GM19240 (cell line): ENCODE results near the gene DDX31.
"Not testable (repeated sequence)": the region's sequence is repeated elsewhere in the genome, so short reads cannot be mapped to it uniquely, and the experiment has no call there.

Source experiments
- DNase-seq: peaks from one replicate; pipeline ENCODE4 v3.0.0; 2011; ENCODE audit warnings: low spot score; ENCODE audit not compliant: insufficient read length

DDX31 gene

DNA sequence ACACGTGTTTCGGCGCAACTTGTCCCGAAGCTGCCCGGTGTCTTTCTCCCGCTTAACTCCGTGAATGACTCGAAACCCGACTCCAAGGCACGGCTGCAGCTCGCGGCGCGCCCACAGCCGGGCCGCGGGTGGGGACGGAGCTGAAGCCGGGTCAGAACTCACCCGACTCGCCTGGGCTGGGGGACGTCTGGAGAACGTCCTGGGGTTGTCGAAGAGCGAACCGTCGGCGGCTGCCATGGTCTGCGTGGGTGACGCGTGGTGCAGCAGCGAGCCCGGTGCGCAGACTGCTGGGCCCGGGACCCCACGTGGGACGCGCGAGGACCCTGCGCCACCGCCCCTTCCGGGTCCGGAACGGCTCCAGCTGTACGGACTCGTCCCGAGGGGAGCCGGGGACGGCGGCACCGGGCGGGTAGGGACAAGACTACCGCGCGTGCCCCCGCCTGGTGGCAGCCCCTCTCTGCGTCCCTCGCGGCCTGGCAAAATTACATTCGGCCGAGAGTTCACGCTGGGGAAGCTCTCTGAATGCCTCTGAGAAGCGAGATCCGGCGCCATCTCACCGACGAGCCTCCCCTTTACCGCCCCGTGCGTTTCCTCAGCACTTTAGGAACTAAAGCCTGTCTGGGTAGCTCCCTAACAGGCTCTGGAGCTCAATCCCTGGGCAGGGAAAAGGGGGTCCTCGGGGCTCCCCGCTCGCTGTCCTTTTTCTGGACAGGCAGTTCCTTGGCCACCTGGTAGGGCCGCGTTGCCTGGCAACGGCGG is at the start of gene DDX31:
Gene DDX31 (minus strand): TSS at position 286 of the 759 bp plus-strand sequence. CDS start 49 bp downstream, at position 237.
- DNase-seq: peak; percentile 66

DNA sequence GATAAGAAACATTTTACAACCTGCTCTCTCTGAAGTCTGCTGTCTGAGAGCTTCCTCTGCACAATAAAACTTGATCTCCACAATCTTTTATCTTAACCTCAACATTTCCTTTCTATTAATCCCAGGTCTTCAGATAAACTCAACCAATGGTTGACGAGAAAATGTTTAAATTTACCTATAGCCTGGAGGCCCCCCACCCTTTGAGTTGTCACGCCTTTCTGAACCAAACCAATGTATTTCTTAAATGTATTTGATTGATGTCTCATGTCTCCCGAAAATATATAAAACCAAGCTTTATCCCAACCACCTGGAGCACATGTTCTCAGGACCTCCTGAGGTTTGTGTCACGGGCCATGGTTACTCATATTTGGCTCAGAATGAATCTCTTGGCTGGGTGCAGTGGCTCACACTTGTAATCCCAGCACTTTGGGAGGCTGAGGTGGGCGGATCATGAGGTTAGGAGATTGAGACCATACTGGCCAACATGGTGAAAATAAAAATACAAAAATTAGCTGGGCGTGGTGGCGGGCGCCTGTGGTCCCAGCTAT is 48.7 kb upstream of the DDX31 start:
- DNase-seq: not testable (repeated sequence)

DNA sequence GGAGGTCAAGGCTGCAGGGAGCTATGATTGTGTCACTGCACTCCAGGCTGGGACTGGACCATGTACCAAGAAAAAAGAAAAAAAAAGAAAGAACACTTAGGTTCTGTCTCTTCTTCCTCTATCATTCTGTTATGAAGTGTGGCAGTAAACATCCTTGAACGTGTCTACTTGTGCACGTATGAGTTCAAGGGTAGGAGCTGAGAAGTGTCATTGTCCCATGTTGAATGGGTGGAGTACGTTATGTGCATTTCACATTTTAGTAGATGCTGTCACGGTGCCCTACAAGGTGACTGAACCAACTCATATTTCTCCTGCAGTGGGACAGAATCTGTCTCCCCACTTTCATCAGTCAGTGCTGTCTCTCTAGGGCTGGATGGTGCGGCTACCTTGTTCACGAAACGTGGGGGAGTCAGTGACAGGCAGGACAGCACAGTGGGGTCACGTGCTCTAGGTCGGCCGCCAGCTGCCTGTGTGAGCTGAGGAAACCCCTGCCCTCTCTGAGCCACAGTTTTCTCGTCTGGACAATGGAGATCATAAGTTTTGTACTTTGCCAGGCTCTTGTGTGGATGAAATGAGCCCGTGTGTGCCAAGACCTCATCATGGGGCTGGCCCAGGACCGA is 47.7 kb upstream of the DDX31 start:
- no peak for DNase-seq

DNA sequence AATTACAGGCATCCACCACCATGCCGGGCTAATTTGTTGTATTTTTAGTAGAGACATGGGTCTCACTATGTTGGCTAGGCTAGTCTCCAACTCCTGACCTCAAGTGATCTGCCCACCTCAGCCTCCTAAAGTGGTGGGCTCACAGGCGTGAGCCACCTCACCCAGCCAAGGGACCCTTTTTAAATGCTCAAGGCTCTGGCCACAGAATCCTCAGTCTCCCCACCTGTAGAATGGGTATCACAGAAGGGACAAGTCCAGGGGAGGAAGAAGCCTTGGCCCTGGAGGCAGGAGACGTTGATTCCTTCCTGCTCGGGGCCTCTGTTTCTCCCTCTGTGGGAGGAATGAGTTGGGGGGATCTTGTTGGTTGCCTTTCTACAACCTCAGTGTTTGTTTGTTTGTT is 46.2 kb upstream of the DDX31 start:
- no peak for DNase-seq

DNA sequence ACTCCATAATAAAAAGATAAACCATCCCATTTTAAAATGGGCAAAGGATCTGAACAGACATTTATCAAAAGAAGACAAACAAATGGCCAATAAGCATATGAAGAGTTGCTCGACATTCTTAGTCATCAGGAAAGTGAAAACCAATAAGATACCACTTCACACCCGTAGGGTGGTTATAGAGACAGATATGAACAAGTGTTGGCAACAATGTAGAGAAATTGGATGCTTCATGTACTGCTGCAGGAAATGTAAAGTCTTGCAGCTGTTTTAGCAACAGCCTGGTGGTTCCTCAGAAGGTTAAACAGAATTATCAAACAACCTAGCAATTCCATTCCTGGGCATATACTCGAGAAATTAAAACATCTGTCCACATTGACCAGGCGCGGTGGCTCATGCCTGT is 43.0 kb upstream of the DDX31 start:
- no peak for DNase-seq

DNA sequence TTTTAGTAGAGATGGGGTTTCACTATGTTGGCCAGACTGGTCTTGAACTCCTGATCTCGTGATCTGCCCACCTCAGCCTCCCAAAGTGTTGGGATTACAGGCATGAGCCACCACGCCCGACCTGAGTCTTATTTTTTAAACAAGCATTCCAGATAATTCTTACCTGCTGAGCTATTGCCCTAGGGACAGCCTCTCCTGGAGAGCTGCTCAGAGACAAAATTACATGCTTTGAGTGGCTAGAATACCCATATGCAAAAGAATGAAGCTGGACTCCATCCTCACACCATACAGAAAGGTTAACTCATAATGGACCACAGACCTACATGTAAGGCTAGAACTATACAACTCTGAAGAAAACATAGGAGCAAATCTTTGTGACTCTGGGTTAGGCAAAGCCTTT is 42.1 kb upstream of the DDX31 start:
- DNase-seq: no peak

DNA sequence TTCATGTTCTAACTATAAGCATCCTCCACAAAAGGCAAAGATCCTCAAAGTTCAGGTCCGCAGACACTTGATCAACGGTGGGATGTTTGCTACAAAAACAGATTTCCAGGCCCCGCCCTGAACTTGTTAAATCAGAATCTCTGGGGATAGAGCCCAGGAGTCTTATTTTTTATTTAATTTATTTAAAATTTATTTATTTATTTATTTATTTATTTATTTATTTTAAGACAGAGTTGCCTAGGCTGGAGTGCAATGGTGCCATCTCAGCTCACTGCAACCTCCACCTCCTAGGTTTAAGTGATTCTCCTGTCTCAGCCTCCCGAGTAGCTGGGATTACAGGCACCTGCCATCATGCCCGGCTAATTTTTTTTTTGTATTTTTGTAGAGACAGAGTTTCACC is 41.4 kb upstream of the DDX31 start:
- not testable (repeated sequence) for DNase-seq

DNA sequence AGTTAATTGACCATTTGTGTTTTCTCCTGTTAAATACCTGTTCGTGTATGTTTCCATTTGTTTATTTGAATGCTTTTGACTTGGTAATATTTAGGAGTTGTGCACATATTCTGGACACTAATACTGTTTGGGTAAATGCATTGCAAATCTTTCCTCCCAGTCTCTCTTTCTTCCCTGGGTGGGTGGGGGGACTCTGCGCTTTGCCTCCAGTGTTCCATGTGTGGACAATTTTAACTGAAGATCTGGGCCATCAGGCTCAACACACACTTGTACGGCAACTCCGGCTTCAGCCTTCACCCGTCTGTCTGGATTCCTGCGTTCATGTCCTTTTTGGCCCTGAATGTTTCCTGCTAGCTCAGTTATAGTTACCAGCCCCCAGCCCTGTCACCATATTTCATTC is 40.5 kb upstream of the DDX31 start:
- DNase-seq: no peak

DNA sequence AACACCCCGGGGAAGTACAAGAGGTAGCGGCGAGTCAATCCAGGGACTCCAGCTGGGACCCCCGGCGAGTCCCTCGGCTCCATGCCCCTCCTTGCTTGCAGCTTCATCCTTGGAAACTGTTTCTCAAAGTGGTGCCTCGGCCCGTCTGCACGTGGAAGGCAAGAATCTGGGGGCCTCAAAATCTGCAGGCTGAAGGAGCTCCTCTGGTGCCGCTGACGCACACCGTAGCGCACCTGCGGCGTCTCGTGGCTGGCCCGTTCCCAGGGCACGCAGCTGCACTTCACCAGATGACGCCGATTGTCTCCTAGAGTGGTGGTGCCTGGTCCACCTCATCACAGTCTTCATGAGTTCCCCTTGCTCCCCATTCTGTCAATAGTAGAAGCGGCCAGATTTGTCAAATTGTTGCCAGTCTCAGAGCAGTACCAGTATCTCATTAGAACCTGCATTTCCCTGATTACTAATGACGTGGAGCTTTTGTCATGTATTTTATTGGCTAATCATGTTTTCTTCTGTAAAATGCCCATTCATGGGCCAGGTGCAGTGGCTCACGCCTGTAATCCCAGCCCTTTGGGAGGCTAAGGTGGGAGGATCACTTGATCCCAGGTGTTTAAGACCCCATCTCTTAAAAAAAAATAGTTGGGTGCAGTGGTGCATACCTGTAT is 39.1 kb upstream of the DDX31 start:
- no peak for DNase-seq

DNA sequence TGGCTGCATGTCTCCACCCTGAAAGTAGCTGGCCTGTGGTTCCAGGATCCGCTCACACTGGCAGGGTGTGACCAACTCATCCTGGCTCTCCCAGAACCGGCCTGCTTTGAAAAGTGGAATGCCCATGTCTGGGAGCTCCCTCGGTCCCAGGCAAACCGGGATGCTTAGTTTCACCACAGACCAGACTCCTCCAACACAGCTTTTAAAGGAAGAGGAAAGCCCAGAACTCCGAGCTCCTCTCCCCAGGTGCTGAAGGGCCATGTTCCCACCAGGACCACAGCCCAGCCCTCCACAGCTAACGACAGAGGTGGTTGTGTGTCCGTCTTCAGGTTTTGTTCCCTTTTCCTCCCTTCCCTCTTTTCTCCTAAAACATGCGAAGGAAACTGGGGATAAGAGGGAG is 38.5 kb upstream of the DDX31 start:
- no peak for DNase-seq

DNA sequence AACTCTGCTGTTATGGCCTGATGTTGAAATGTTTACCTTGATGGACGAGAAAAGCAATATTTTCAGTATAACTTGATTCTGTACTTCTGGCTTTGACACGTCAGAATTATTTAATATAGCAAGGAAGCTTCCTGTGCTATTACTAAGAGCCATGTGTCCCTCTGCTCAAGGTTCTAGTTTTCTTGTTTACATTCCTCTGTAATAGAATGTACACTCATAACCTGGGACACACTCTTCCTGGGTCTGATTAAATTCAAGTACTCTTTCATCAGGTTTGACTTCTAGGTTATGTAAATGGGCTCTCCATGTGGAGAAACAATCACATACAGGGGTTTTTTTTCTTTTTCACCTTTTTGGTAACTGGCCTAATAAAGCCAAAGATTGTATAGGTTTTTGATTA is 33.6 kb upstream of the DDX31 start:
- DNase-seq: no peak

DNA sequence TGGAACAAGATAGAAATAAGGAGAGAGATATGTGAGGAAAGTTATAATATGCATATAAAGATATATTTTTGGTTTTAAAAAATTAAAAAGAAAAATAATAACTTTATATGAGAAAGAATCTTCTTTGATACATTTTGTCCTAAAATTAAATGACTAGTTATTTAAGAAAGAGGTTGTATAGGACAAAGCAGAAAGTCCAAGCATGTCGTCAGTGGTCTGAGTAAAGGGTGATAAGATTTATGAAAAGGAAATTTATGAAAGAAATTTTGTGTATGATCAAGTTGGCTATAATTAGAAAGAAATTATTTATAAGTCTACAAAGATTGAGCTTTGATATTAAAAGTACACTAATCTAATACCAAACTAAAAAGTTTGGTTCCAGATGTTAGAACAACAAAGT is 32.5 kb upstream of the DDX31 start:
- no peak for DNase-seq

DNA sequence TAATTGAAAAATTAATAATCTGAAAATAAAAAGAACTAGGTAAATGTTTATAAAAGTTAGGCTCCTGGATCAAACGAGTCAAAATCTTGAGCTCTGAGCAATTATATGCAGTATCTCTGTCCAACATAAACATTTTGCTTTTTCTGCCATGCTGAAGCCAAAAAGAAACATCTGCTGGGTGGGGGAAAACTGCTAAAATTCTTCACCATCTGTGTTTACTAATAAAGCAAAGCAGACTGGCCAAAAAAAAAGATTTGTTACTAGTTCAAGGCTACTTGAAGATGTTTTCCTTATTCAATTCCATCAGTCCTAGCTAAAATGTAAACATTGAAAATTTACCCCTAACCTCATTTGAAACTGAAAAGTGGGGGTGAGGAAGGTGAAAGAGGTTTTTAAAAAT is 30.2 kb upstream of the DDX31 start:
- DNase-seq: no peak

DNA sequence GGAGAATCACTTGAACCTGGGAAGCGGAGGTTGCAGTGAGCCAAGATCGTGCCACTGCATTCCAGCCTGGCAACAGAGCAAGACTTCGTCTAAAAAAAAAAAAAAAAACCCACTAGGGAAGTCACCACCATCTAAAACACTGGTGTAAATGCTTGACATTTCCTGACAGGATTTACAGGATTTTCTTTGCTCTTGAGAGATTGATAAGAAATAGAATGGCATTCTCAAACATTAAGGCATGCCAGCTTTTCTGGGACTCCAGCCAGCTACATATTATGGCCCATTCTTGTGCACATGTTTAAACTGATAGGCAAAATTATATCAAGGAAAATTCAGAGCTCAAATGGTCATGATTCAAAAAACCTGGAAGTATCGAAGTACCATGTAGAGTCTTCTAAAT is 29.2 kb upstream of the DDX31 start:
- no peak for DNase-seq

DNA sequence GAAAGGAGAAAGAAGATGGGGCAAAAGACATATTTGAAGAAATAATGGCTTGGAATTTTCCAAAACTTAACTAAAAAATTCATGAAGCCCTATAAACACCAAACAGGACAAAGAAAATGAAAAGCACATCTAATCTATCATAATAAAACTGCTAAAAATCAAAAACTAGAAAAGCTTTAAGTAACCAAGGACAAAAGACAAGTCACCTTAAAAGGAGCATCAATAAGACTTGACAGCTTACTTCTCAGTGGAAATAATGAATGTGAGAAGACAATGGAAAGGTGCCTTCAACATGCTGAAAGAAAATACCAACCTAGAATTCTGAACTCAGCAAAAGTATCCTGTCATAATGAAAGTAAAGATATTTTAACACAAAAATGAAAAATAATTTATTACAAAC is 27.4 kb upstream of the DDX31 start:
- no peak for DNase-seq

DNA sequence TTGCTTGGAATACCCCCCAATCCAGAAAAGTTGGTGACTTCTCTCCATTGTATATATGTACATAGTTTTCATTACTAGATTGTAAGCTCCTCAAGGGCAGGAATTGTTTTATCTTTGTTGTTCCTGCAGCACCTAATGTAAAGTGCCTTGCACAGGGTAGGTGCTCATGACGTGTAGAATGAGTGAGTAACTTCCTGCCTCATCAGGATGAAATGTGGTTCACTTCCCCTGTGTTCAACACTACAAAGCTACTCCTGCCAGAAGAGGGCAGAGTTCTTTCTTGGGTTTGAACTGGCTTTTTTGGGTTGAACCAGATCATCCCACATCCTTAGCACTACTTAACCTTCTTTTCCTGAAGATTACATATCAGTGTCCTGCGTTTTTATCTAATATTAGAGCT is 24.4 kb upstream of the DDX31 start:
- no peak for DNase-seq

DNA sequence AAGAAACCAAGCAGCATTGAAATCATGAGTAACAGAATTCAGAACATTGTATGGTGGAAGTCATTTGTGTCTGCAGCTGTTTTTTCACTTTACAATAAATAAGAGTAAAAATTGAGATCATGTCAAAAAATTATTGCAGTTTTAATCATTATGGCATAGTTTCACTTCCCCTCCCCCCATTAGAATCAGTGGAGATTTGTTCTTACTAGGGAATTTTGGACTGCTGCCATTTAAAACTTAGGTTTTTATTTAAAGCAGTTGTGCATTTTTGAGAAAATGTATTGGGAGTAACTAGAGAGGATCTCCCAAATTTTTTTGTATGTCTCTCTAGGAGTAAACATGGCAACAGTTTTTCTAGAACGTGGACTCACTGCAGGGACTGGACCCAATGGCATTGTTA is 20.9 kb upstream of the DDX31 start:
- DNase-seq: no peak

DNA sequence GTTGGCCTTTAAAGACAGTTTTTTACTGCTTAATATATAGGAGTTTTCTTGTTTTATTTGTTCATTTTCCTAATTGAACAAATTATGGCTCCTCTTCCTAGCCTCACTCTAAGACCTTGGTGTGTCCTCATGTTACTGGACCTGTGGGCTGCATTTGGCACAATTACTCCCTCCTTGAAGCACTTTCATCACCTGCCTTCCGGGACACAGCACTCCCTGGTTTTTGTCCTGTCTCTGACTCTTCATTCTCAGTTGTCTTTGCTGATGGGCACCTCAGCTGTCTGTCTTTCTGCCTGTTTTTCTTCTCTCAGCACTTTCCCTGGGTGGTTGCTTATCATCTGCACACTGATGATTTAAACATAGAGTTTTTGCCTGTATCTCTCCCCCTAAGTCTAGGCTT is 14.1 kb upstream of the DDX31 start:
- no peak for DNase-seq

DNA sequence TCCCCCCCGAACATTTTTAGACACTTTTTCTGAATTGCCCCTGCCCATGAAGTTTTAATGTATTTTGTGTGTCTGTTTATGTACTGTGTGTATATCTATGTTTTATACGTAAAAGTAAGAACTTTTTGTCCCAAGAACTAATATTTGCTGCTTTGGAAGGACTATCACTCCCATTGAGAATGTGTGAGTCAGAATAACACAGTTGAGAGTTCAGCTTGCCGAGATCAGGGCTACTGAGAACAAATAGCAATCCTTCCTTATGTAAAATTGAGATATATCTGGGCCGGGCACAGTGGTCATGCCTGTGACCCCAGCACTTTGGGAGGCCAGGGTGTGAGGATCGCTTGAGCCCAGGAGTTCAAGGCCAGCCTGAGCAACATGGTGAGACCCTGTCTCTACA is 11.8 kb upstream of the DDX31 start:
- DNase-seq: no peak

DNA sequence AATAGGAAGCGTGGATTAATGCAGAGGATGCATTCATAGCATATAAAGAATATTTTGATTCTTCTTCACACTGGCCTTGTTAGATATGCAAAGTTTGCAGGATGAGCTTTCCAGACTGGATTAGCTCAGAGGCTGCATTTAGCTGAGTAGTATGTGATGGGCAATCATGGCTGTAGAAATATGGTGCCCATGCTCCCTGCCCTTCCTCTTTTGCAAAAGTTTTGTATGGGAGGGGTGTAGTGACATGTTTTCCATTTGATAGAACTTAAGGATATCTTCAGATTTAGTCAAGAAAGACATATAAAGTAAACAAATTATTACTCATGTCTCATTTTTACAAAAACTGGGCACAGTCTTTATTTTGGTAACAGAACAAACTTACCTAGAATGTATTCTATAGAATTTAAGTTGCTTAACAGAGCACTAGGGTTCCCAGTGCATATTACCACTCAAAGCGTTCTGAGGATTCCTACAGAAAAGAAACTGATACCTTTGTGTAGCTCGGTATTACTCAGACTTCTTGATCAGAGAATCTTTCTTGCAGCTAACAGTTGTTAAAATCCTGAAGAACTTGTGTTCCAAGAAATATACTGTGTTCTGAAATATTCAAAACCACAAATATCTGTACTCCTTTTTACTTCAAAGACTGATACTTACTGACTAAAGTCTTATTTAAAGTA is 10.3 kb upstream of the DDX31 start:
- DNase-seq: no peak

DNA sequence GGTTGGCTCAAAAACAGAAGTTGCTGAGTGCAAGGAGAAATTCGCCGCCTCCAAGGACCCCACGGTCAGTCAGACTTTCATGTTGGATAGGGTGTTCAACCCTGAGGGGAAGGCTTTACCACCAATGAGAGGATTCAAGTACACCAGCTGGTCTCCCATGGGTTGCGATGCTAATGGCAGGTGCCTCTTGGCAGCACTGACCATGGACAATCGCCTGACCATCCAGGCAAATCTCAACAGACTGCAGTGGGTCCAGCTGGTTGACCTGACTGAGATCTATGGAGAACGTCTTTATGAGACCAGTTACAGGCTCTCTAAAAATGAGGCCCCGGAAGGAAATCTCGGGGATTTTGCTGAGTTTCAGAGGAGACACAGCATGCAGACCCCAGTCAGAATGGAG is 8.2 kb upstream of the DDX31 start:
- no peak for DNase-seq

DNA sequence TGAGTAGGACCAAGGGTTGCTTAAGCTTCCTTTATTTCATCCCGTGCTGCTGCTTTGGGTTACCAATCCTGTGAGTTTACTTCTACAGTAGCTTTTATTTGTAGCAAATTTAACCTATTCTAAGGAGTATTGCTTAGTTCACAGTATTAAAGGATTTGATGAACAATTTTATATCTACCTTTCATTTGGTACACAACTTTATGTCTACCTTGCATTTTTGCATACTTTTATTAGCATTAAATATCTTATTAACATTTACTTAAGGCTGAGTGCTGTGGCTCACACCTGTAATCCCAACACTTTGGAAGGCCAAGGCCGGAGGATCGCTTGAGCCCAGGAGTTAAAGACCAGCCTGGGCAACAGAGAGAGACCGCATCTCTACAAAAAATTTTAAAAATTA is 4.7 kb upstream of the DDX31 start:
- DNase-seq: no peak
